GM12892 (cell line): ENCODE results near the gene ATXN1.

Experiments
- POLR2A ChIP-seq: IDR thresholded peaks from 2 replicates; pipeline ENCODE4 v1.6.1; 2011; ENCODE audit warnings: low read depth, low read length, control low read depth
- POLR2AphosphoS5 ChIP-seq: IDR thresholded peaks from 2 replicates; pipeline ENCODE4 v1.6.1; 2011; ENCODE audit warnings: low read depth, low read length, control low read depth
- TAF1 ChIP-seq: IDR thresholded peaks from 2 replicates; pipeline ENCODE4 v1.6.1; 2011; ENCODE audit warnings: low read depth, mild to moderate bottlenecking, control low read depth, low read length, borderline replicate concordance

DNA sequence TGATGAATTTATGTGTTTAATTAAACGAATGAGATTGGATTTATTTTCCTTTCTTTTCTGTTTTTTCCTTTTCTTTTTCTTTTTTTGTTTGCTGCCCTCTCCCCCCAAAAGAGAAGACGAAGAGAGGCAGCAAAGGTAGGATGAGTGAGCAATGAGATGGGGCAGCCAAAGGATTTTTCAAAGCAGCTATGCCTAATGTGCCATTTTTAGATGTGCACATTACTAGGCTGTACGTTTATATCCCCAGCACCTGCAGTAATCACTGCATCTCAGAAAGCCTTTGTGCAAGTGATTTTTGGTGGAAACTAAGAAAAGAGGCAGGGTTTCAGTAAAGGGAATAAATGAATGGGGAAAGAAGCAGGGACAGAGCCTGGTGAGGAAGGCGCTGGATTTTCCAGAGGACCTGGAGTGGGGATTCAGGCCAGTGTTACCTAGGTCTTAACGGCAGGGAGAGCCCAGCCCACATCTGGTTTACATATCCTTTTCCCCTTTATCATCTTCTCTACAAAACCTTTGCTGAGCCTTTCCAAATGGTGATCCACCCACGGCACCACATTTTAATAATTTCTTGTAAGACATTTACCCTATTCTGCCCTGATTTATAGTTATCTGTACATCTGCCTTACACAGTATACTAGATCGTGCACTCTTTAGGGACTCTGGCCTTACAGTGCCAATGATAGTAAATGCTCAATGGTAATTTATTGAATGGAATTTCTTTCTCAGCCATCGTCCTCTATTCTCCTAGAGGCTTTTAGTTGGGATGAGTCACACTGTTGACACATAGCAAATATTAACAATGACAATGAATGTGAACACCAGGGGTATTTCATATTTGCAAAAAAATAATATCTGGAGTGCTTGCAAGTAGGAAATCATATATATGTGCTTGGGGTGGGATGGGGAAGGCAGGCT is 38.3 kb upstream of the ATXN1 start:
- TF ChIP-seq POLR2AphosphoS5 (no peak), POLR2A (no peak), TAF1 (no peak)
